Endothelial cell of umbilical vein (primary cell): ENCODE measurements around the gene HRH2. TPM values are rescaled to one million over a fixed set of nuclear protein-coding genes. Genes with fewer than 3 reads are reported as not detected.

Source experiments
- BruUV-seq: library from RNA; stranded (reverse); fragments of 400-500 nt; replicated peaks from 2 replicates; lab custom pipeline; 2021; lab: Mats Ljungman, UMichigan
- CTCF ChIA-PET: fragments of 300-600, 350-600 bp; sonication (Branson Sonifier 250); formaldehyde crosslinking; loops from one replicate; lab custom pipeline; 2021; ENCODE audit warnings: antibody characterized with exemption, inconsistent platforms; lab: Charles Lee
- POLR2A ChIA-PET: fragments of 300-600, 350-600 bp; sonication (Branson Sonifier 250); formaldehyde crosslinking; loops from one replicate; lab custom pipeline; 2021; ENCODE audit warnings: antibody characterized with exemption, inconsistent platforms; lab: Charles Lee
- DNase-seq: peaks from one replicate; pipeline ENCODE4 v3.0.0-alpha.2; 2011; ENCODE audit warnings: low read depth, low spot score
- FAIRE-seq: peaks from 2 replicates; lab custom pipeline; 2011; peaks lifted over from hg19 to GRCh38; lab: Jason Lieb, UNC
- H2AFZ ChIP-seq: 2 replicates; pipeline ENCODE4 v1.6.0; 2012; ENCODE audit warnings: low read depth, low read length, control low read depth, inconsistent platforms
- H3K27ac ChIP-seq: 2 replicates; pipeline ENCODE4 v1.5.1; 2011; ENCODE audit warnings: low read depth, mild to moderate bottlenecking, control low read depth, low read length, moderate library complexity; ENCODE audit not compliant: insufficient read depth
- H3K27me3 ChIP-seq, 2 experiments: 2 replicates each; pipeline versions ENCODE4 v1.6.0 to v1.6.1; 2011; ENCODE audit warnings: low read length in 2 of 2, mixed read lengths in 1 of 2; ENCODE audit not compliant: control insufficient read depth in 2 of 2, insufficient read depth in 2 of 2
- H3K36me3 ChIP-seq, 2 experiments: 2 replicates in 1 of 2; 3 replicates in 1 of 2; pipeline ENCODE4 v1.5.1; 2011; ENCODE audit warnings: low read length in 2 of 2, mild to moderate bottlenecking in 1 of 2, moderate library complexity in 1 of 2; ENCODE audit not compliant: control insufficient read depth in 2 of 2, insufficient read depth in 2 of 2; ENCODE audit errors: extremely low read depth in 1 of 2
- H3K4me1 ChIP-seq: 3 replicates; pipeline ENCODE4 v1.5.1; 2011; ENCODE audit warnings: mild to moderate bottlenecking, low read length; ENCODE audit not compliant: control insufficient read depth, insufficient read depth; ENCODE audit errors: extremely low read depth
- H3K4me2 ChIP-seq: 2 replicates; pipeline ENCODE4 v1.6.1; 2011; ENCODE audit warnings: low read length, control low read depth, mixed read lengths; ENCODE audit not compliant: insufficient read depth
- H3K4me3 ChIP-seq, 3 experiments: fragments of 200-600 bp in 1 of 3; sonication (generic), shearing (Covaris generic) in 1 of 3; replicated peaks in 1 of 3; 2 replicates each; pipeline ENCODE4 v1.5.1; 2011 to 2016; ENCODE audit warnings: control low read depth in 3 of 3, low read length in 3 of 3, mild to moderate bottlenecking in 2 of 3, inconsistent platforms in 1 of 3, low read depth in 1 of 3, moderate library complexity in 1 of 3; ENCODE audit not compliant: insufficient read depth in 1 of 3
- H3K79me2 ChIP-seq: 2 replicates; pipeline ENCODE4 v1.6.0; 2012; ENCODE audit warnings: low read length, inconsistent platforms; ENCODE audit not compliant: control insufficient read depth, insufficient read depth
- H3K9ac ChIP-seq: replicated peaks from 2 replicates; pipeline ENCODE3; 2011; ENCODE audit warnings: low read length, control low read depth; ENCODE audit not compliant: insufficient read depth; ENCODE audit errors: extremely low read depth
- H3K9me1 ChIP-seq: replicated peaks from 3 replicates; pipeline ENCODE4 v1.6.0; 2011; ENCODE audit warnings: mild to moderate bottlenecking, low read length; ENCODE audit not compliant: control insufficient read depth, insufficient read depth; ENCODE audit errors: extremely low read depth
- H3K9me3 ChIP-seq: replicated peaks from 2 replicates; pipeline ENCODE4 v1.5.1; 2012; ENCODE audit warnings: low read length, inconsistent platforms; ENCODE audit not compliant: control insufficient read depth, insufficient read depth
- H4K20me1 ChIP-seq: replicated peaks from 2 replicates; pipeline ENCODE3; 2011; ENCODE audit warnings: mild to moderate bottlenecking, low read length; ENCODE audit not compliant: control insufficient read depth, insufficient read depth; ENCODE audit errors: extremely low read depth
- CTCF ChIP-seq, 2 donors: IDR thresholded peaks; 1 replicate in 1 of 2; 2 replicates in 1 of 2; pipeline ENCODE4 v1.5.1; 2011; ENCODE audit warnings: low read length in 2 of 2, mild to moderate bottlenecking in 2 of 2, moderate library complexity in 2 of 2, control low read depth in 1 of 2, inconsistent platforms in 1 of 2, low read depth in 1 of 2; ENCODE audit not compliant: insufficient read depth in 1 of 2; ENCODE audit errors: extremely low read depth in 1 of 2
- EZH2 ChIP-seq: IDR thresholded peaks from 2 replicates; pipeline ENCODE4 v1.6.1; 2012; ENCODE audit warnings: borderline replicate concordance, low read depth, mild to moderate bottlenecking, moderate library complexity, low read length, inconsistent platforms; ENCODE audit not compliant: severe bottlenecking
- FOS ChIP-seq: IDR thresholded peaks from 2 replicates; pipeline ENCODE4 v1.6.1; 2011; ENCODE audit warnings: mild to moderate bottlenecking, low read length, moderate library complexity, borderline replicate concordance; ENCODE audit not compliant: insufficient read depth
- GATA2 ChIP-seq: IDR thresholded peaks from 2 replicates; pipeline ENCODE4 v1.7.0; 2011; ENCODE audit warnings: low read depth, mild to moderate bottlenecking, moderate library complexity, mixed read lengths, low read length; ENCODE audit not compliant: insufficient read length, insufficient read depth
- JUN ChIP-seq: IDR thresholded peaks from 2 replicates; pipeline ENCODE4 v1.6.1; 2011; ENCODE audit warnings: borderline replicate concordance, low read depth; ENCODE audit not compliant: insufficient read length, insufficient read depth
- MAX ChIP-seq: IDR thresholded peaks from 2 replicates; pipeline ENCODE4 v1.6.1; 2011; ENCODE audit not compliant: insufficient read depth, insufficient read length
- MYC ChIP-seq: IDR thresholded peaks from one replicate; pipeline ENCODE4 v1.6.1; 2011; ENCODE audit warnings: mild to moderate bottlenecking, low read depth, low read length
- POLR2A ChIP-seq: IDR thresholded peaks from 2 replicates; pipeline ENCODE4 v1.6.1; 2012; ENCODE audit warnings: low read depth, mild to moderate bottlenecking, control low read depth, low read length
- POLR2AphosphoS5 ChIP-seq: IDR thresholded peaks from 2 replicates; pipeline ENCODE4 v1.6.1; 2012; ENCODE audit warnings: low read depth, mild to moderate bottlenecking, control low read depth, low read length, moderate library complexity; ENCODE audit not compliant: insufficient read depth
- dilution Hi-C: fragments of 300-500 bp; cut with MboI; formaldehyde crosslinking; loops from one replicate; pipeline ENCODE4 v1.15.0; 2019; ENCODE audit warnings: low sequenced_read_pairs; ENCODE audit not compliant: extremely low pct_ligation_motif_present
- intact Hi-C: fragments of 100-400 bp; cut with micrococcal nuclease; formaldehyde crosslinking; loops from one replicate; pipeline ENCODE4 v1.10.0; 2022
- polyA plus RNA-seq, 4 experiments: library from polyadenylated mRNA; depleted of rRNA in 3 of 4; stranded (reverse) in 3 of 4; unstranded in 1 of 4; fragments of >200 nt; gene quantifications; 2 replicates each; pipeline versions ENCODE4 v1.2.1 to v1.2.3, GENCODE V29; 2011 to 2012; ENCODE audit warnings: missing spikeins in 1 of 4
- total RNA-seq: library from RNA; stranded (reverse); gene quantifications from 2 replicates; pipeline ENCODE4 v1.2.3, GENCODE V29; 2021

The HRH2 gene
- total and polyA plus RNA-seq, 2 donors (not counting 3 experiments of a cell fraction or from before 2014, with no cell fraction given) = not detected

DNA sequence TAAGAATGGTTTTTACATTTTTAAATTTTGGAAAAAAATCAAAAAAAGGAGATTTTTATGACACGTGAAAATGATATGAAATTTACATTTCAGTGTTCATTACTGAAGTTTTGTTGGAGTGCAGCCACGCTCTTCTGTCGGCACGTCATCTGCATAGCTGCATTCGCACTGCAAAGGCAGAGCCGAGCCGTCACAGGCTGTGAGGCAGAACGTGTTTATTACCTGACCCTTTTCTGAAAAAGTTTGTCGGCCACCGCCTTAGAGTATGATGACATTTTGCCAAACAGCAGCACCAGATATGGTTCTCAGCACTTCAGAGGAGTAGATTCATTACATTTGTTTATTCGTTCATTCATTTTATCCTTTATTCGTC, 24.1 kb downstream of the HRH2 start:
- Histone ChIP-seq H4K20me1 (no peaks in the 10 kb centered on the region), H3K9me3 (peaks cover 3% of the 10 kb centered on the region), H3K9me1 (no peaks in the 10 kb centered on the region), H3K36me3 (no peaks in the 10 kb centered on the region), H3K79me2 (no peaks in the 10 kb centered on the region), H2AFZ (no peak overlapping the region), H3K4me2 (no peak overlapping the region), H3K4me1 (no peaks in the 10 kb centered on the region), H3K4me3 (no peak overlapping the region), H3K9ac (no peak overlapping the region), H3K27ac (no peak overlapping the region), H3K27me3 (no peaks in the 10 kb centered on the region)
- BruUV-seq = no TSS peak
- TF ChIP-seq POLR2AphosphoS5 = no peak
- TF ChIP-seq MYC = no peak
- no peak for TF ChIP-seq POLR2A
- TF ChIP-seq GATA2 = no peak
- no peak for TF ChIP-seq MAX
- TF ChIP-seq FOS = no peak
- TF ChIP-seq CTCF (IDR thresholded peaks at IDR 0.05; ENCODE audit: extremely low read depth in 1 of 2, insufficient read depth in 1 of 2, low read depth in 1 of 2, low read length in 2 of 2) = no peak
- TF ChIP-seq EZH2 = no peak
- no peak for TF ChIP-seq JUN
- no peak for DNase-seq
- dilution Hi-C loops = no loop called here
- ChIA-PET POLR2A (no interaction called here), CTCF (no interaction called here)
- intact Hi-C loops = no loop called here
- no peak for FAIRE-seq
